ENCODE results near the gene PVR. TPM values are rescaled to one million over a fixed set of nuclear protein-coding genes. Genes with fewer than 3 reads are reported as not detected.
"Not testable (repeated sequence)": the region's sequence is repeated elsewhere in the genome, so short reads cannot be mapped to it uniquely, and the experiment has no call there.

Gene PVR
- total RNA-seq, 2 experiments from 2014 or later: not detected

- TF ChIP-seq, protein P1, sequence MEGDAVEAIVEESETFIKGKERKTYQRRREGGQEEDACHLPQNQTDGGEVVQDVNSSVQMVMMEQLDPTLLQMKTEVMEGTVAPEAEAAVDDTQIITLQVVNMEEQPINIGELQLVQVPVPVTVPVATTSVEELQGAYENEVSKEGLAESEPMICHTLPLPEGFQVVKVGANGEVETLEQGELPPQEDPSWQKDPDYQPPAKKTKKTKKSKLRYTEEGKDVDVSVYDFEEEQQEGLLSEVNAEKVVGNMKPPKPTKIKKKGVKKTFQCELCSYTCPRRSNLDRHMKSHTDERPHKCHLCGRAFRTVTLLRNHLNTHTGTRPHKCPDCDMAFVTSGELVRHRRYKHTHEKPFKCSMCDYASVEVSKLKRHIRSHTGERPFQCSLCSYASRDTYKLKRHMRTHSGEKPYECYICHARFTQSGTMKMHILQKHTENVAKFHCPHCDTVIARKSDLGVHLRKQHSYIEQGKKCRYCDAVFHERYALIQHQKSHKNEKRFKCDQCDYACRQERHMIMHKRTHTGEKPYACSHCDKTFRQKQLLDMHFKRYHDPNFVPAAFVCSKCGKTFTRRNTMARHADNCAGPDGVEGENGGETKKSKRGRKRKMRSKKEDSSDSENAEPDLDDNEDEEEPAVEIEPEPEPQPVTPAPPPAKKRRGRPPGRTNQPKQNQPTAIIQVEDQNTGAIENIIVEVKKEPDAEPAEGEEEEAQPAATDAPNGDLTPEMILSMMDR (conservative IDR thresholded peaks at IDR 0.05; ENCODE audit: low read length): no peak
- TF ChIP-seq EZH2phosphoT487 (IDR thresholded peaks at IDR 0.05; ENCODE audit: borderline replicate concordance, low read depth, low read length): no peak
- H2AFZ ChIP-seq (ENCODE audit: low read length): no peak overlapping the region
- intact Hi-C loops (cut with micrococcal nuclease; ENCODE audit: unreplicated experiment): no loop called here
- no peak overlapping the region for H3K4me3 ChIP-seq (ENCODE audit: low read depth, low read length, poor library complexity, severe bottlenecking)
- CTCF ChIA-PET (ENCODE audit: unreplicated experiment): no interaction called here
- H4K20me1 ChIP-seq (ENCODE audit: insufficient read depth, low read length): no peaks in the 10 kb centered on the region
- no peak for DNase-seq (ENCODE audit: low spot score)
- H3K4me2 ChIP-seq (ENCODE audit: low read length): no peak overlapping the region
- no peaks in the 10 kb centered on the region for H3K79me2 ChIP-seq (ENCODE audit: insufficient read depth, low read depth, low read length)
- H3K36me3 ChIP-seq (ENCODE audit: insufficient read depth, low read length): no peaks in the 10 kb centered on the region
- no peaks in the 10 kb centered on the region for H3K9me3 ChIP-seq (ENCODE audit: low read length)
- H3K27ac ChIP-seq (ENCODE audit: low read depth, low read length, poor library complexity, severe bottlenecking): no peak overlapping the region
- no peaks in the 10 kb centered on the region for H3K4me1 ChIP-seq (ENCODE audit: insufficient read depth, low read length, poor library complexity, severe bottlenecking)
- POLR2A ChIA-PET: interaction anchor here (0.5 kb wide), 1 partner anchor 676 kb away, joined by 4 read pairs; no protein-coding TSS in a partner anchor
- no TSS peak for BruUV-seq (replicated peaks)
- H3K9me2 ChIP-seq (ENCODE audit: insufficient read depth, low read length): no peaks in the 10 kb centered on the region
Measured at GRCh38 chr19:44627631-44628030, 16.1 kb upstream of the PVR start.

DNA sequence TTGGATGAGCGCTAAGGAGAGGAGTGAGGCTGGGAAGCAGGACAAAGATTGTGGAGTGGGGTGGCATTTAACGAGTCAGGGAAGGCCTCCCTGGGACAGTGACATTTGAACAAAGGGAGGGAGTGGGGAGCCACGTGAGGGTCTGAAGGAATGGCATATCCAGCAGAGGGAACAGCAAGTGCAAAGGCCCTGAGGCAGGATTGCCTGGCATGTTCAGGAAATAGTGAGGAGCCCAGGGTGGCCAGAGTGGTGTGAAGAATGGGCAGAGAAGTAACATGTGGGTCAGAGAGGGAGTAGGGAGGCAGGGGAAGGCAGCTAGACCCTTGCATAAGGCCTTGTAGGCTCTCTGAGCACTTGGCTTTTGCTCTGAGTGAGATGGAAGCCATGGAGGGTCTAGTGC, 14.9 kb upstream of the PVR start:
- H3K4me3 ChIP-seq (ENCODE audit: low read depth, low read length, poor library complexity, severe bottlenecking): no peak overlapping the region
- no peaks in the 10 kb centered on the region for H3K4me1 ChIP-seq (ENCODE audit: insufficient read depth, low read length, poor library complexity, severe bottlenecking)
- H3K4me2 ChIP-seq (ENCODE audit: low read length): no peak overlapping the region
- H4K20me1 ChIP-seq (ENCODE audit: insufficient read depth, low read length): no peaks in the 10 kb centered on the region
- no peaks in the 10 kb centered on the region for H3K36me3 ChIP-seq (ENCODE audit: insufficient read depth, low read length)
- TF ChIP-seq, protein P1 (conservative IDR thresholded peaks at IDR 0.05; ENCODE audit: low read length): no peak
- no peak for TF ChIP-seq EZH2phosphoT487 (IDR thresholded peaks at IDR 0.05; ENCODE audit: borderline replicate concordance, low read depth, low read length)
- DNase-seq (ENCODE audit: low spot score): no peak
- CTCF ChIA-PET (ENCODE audit: unreplicated experiment): no interaction called here
- intact Hi-C loops (cut with micrococcal nuclease; ENCODE audit: unreplicated experiment): no loop called here
- no peaks in the 10 kb centered on the region for H3K79me2 ChIP-seq (ENCODE audit: insufficient read depth, low read depth, low read length)
- POLR2A ChIA-PET: no interaction called here
- no peak overlapping the region for H2AFZ ChIP-seq (ENCODE audit: low read length)
- no peak overlapping the region for H3K27ac ChIP-seq (ENCODE audit: low read depth, low read length, poor library complexity, severe bottlenecking)
- H3K9me3 ChIP-seq (ENCODE audit: low read length): no peaks in the 10 kb centered on the region
- no TSS peak for BruUV-seq (replicated peaks)
- no peaks in the 10 kb centered on the region for H3K9me2 ChIP-seq (ENCODE audit: insufficient read depth, low read length)

- intact Hi-C loops (cut with micrococcal nuclease; ENCODE audit: unreplicated experiment); H3K4me1 ChIP-seq (ENCODE audit: insufficient read depth, low read length, poor library complexity, severe bottlenecking); H3K9me2 ChIP-seq (ENCODE audit: insufficient read depth, low read length); POLR2A ChIA-PET; H3K4me3 ChIP-seq (ENCODE audit: low read depth, low read length, poor library complexity, severe bottlenecking); H3K79me2 ChIP-seq (ENCODE audit: insufficient read depth, low read depth, low read length); DNase-seq (ENCODE audit: low spot score); BruUV-seq (replicated peaks); H4K20me1 ChIP-seq (ENCODE audit: insufficient read depth, low read length); CTCF ChIA-PET (ENCODE audit: unreplicated experiment); H3K9me3 ChIP-seq (ENCODE audit: low read length); H3K27ac ChIP-seq (ENCODE audit: low read depth, low read length, poor library complexity, severe bottlenecking); H3K36me3 ChIP-seq (ENCODE audit: insufficient read depth, low read length); H2AFZ ChIP-seq (ENCODE audit: low read length); H3K4me2 ChIP-seq (ENCODE audit: low read length): not testable (repeated sequence)
Measured at GRCh38 chr19:44631611-44632010, 12.1 kb upstream of the PVR start.

DNA sequence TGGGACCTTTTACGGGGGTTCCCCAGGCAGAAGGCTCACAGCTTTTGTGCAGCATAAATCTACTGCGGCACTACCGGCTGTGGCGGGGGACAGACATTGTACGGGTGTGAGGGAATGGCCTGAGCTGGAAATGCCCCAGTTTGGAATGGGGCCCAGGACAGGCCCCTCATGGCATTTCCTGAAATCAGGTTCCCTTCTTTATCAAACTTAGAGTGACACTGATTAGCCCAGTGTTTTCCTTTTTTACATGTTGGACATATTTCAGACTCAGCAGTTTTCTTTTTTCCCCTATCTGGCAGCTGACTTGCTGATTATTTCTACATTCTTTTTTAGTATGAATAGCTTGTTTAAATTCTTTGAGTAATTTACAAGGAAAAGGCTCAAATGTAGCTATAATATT, 9.7 kb upstream of the PVR start:
- POLR2A ChIA-PET; H3K36me3 ChIP-seq (ENCODE audit: insufficient read depth, low read length); H4K20me1 ChIP-seq (ENCODE audit: insufficient read depth, low read length); H2AFZ ChIP-seq (ENCODE audit: low read length); CTCF ChIA-PET (ENCODE audit: unreplicated experiment); H3K79me2 ChIP-seq (ENCODE audit: insufficient read depth, low read depth, low read length); H3K9me2 ChIP-seq (ENCODE audit: insufficient read depth, low read length); H3K4me3 ChIP-seq (ENCODE audit: low read depth, low read length, poor library complexity, severe bottlenecking); DNase-seq (ENCODE audit: low spot score); intact Hi-C loops (cut with micrococcal nuclease; ENCODE audit: unreplicated experiment); H3K27ac ChIP-seq (ENCODE audit: low read depth, low read length, poor library complexity, severe bottlenecking); H3K4me2 ChIP-seq (ENCODE audit: low read length); H3K4me1 ChIP-seq (ENCODE audit: insufficient read depth, low read length, poor library complexity, severe bottlenecking); H3K9me3 ChIP-seq (ENCODE audit: low read length); BruUV-seq (replicated peaks): not testable (repeated sequence)
